Gastroesophageal sphincter (tissue), 3 donors: ENCODE data around the gene PDE1C.

Experiments
- EP300 ChIP-seq: sonication (generic); formaldehyde crosslinking; IDR thresholded peaks from one replicate; pipeline ENCODE4 v1.6.1; 2017; ENCODE audit warnings: antibody characterized with exemption, mild to moderate bottlenecking
- POLR2A ChIP-seq, 2 donors: fragments of 450-650 bp; IDR thresholded peaks; one replicate each; pipeline ENCODE4 v1.6.1; 2017; ENCODE audit warnings: antibody characterized with exemption in 2 of 2, mild to moderate bottlenecking in 2 of 2, moderate library complexity in 1 of 2
- POLR2AphosphoS5 ChIP-seq: sonication (generic); formaldehyde crosslinking; IDR thresholded peaks from one replicate; pipeline ENCODE4 v1.6.1; 2017; ENCODE audit warnings: antibody characterized with exemption
- TF ChIP-seq, protein P1 (sequence below), 4 experiments: fragments of 200-600 bp in 2 of 4; fragments of 450-650 bp in 2 of 4; sonication (generic) in 1 of 4; IDR thresholded peaks; one replicate each; pipeline ENCODE4 v1.5.1; 2017 to 2019; ENCODE audit warnings: antibody characterized with exemption in 4 of 4, mild to moderate bottlenecking in 2 of 4, moderate library complexity in 2 of 4

DNA sequence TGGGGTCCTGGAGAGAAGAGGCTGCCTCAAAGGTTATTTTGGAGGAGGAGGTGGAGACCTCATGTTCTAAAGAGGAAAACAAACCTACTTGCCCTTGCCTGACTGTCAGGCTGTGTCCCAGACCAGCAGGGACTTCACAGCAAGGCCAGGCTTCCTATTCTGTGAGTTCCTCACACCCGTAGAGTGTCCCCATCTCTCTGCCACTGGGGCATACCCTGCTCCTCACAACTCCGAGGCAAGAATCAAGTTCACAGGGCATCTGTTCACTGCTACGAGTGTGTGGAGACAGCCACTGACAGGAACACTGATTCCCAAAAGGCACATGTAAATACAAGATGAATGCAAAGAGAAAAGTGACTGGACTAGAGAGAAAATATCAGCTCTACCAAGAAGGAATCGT is 38.0 kb downstream of the PDE1C start:
- TF ChIP-seq POLR2A (IDR thresholded peaks at IDR 0.05) (no peak), EP300 (no peak), POLR2AphosphoS5 (no peak)
- TF ChIP-seq, protein P1, sequence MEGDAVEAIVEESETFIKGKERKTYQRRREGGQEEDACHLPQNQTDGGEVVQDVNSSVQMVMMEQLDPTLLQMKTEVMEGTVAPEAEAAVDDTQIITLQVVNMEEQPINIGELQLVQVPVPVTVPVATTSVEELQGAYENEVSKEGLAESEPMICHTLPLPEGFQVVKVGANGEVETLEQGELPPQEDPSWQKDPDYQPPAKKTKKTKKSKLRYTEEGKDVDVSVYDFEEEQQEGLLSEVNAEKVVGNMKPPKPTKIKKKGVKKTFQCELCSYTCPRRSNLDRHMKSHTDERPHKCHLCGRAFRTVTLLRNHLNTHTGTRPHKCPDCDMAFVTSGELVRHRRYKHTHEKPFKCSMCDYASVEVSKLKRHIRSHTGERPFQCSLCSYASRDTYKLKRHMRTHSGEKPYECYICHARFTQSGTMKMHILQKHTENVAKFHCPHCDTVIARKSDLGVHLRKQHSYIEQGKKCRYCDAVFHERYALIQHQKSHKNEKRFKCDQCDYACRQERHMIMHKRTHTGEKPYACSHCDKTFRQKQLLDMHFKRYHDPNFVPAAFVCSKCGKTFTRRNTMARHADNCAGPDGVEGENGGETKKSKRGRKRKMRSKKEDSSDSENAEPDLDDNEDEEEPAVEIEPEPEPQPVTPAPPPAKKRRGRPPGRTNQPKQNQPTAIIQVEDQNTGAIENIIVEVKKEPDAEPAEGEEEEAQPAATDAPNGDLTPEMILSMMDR (IDR thresholded peaks at IDR 0.05), result no peak
